H1 (cell line): ENCODE measurements around the gene MRPL19. TPM values are rescaled to one million over a fixed set of nuclear protein-coding genes. Genes with fewer than 3 reads are reported as not detected.

Experiments used
- CTCF ChIA-PET: fragments of 300-600 bp; sonication (Branson Sonifier 250); formaldehyde crosslinking; loops from one replicate; lab custom pipeline; 2021; ENCODE audit not compliant: partially characterized antibody; lab: Charles Lee
- POLR2A ChIA-PET: fragments of 300-600 bp; sonication (Branson Sonifier 250); formaldehyde crosslinking; loops from one replicate; lab custom pipeline; 2021; ENCODE audit warnings: inconsistent platforms; ENCODE audit not compliant: partially characterized antibody; lab: Charles Lee
- DNase-seq, 2 experiments: peaks; one replicate each; pipeline versions ENCODE4 v3.0.0 to v3.0.0-alpha.2; 2010 to 2022; ENCODE audit warnings: low spot score in 2 of 2, low read depth in 1 of 2, mixed read lengths in 1 of 2
- FAIRE-seq: peaks from 2 replicates; lab custom pipeline; 2011; peaks lifted over from hg19 to GRCh38; lab: Jason Lieb, UNC
- H2AFZ ChIP-seq: 2 replicates; pipeline ENCODE4 v1.8.1; 2012; ENCODE audit warnings: low read length, inconsistent platforms
- H2AK5ac ChIP-seq: 2 replicates; pipeline ENCODE4 v1.6.1; 2013; ENCODE audit warnings: low read depth, low read length
- H2BK120ac ChIP-seq: replicated peaks from 2 replicates; pipeline ENCODE3; 2013; ENCODE audit warnings: low read depth, low read length, inconsistent platforms
- H2BK12ac ChIP-seq: 2 replicates; pipeline ENCODE4 v1.6.1; 2013; ENCODE audit warnings: low read depth, low read length
- H2BK15ac ChIP-seq: 2 replicates; pipeline ENCODE4 v1.6.1; 2013; ENCODE audit warnings: low read length
- H2BK20ac ChIP-seq: 2 replicates; pipeline ENCODE4 v1.6.1; 2013; ENCODE audit warnings: low read length
- H2BK5ac ChIP-seq: 2 replicates; pipeline ENCODE4 v1.6.1; 2013; ENCODE audit warnings: low read depth, low read length
- H3K14ac ChIP-seq: 2 replicates; pipeline ENCODE4 v1.6.1; 2013; ENCODE audit warnings: inconsistent platforms; ENCODE audit not compliant: insufficient read length
- H3K18ac ChIP-seq: 2 replicates; pipeline ENCODE4 v1.6.1; 2013; ENCODE audit warnings: low read length; ENCODE audit errors: extremely low read depth
- H3K23ac ChIP-seq: 2 replicates; pipeline ENCODE4 v1.6.1; 2013; ENCODE audit warnings: inconsistent platforms; ENCODE audit not compliant: insufficient read length
- H3K23me2 ChIP-seq: 2 replicates; pipeline ENCODE4 v1.6.1; 2013; ENCODE audit warnings: low read depth, low read length
- H3K27ac ChIP-seq: 2 replicates; pipeline ENCODE4 v1.6.1; 2011; ENCODE audit warnings: low read depth, low read length, inconsistent platforms
- H3K27me3 ChIP-seq, 4 experiments: replicated peaks in 1 of 4; 1 replicate in 1 of 4; 2 replicates in 3 of 4; pipeline versions ENCODE4 v1.6.1 to v1.8.1; 2011 to 2013; ENCODE audit warnings: low read length in 3 of 4, mild to moderate bottlenecking in 3 of 4, inconsistent platforms in 2 of 4, mixed read lengths in 2 of 4, moderate library complexity in 1 of 4; ENCODE audit not compliant: control insufficient read depth in 3 of 4, insufficient read depth in 3 of 4; ENCODE audit errors: extremely low read depth in 1 of 4
- H3K36me3 ChIP-seq, 4 experiments: 2 replicates each; pipeline versions ENCODE4 v1.6.1 to v1.8.1; 2011 to 2013; ENCODE audit warnings: mild to moderate bottlenecking in 4 of 4, low read length in 3 of 4, moderate library complexity in 2 of 4, control low read depth in 1 of 4, inconsistent platforms in 1 of 4; ENCODE audit not compliant: insufficient read depth in 4 of 4, control insufficient read depth in 2 of 4
- H3K4ac ChIP-seq: replicated peaks from 2 replicates; pipeline ENCODE3; 2013; ENCODE audit warnings: low read length, low read depth, mixed read lengths, inconsistent platforms; ENCODE audit not compliant: insufficient read length
- H3K4me1 ChIP-seq, 4 experiments: replicated peaks in 1 of 4; 1 replicate in 1 of 4; 2 replicates in 3 of 4; pipeline versions ENCODE4 v1.6.1 to v1.8.1; 2011 to 2013; ENCODE audit warnings: low read length in 3 of 4, inconsistent platforms in 2 of 4, mixed read lengths in 1 of 4; ENCODE audit not compliant: insufficient read depth in 4 of 4, control insufficient read depth in 3 of 4
- H3K4me2 ChIP-seq, 2 experiments: 2 replicates each; pipeline versions ENCODE4 v1.6.1 to v1.8.1; 2011 to 2013; ENCODE audit warnings: low read depth in 2 of 2, low read length in 2 of 2, control low read depth in 1 of 2, inconsistent platforms in 1 of 2, mild to moderate bottlenecking in 1 of 2; ENCODE audit not compliant: insufficient read depth in 1 of 2
- H3K4me3 ChIP-seq, 4 experiments: fragments of 200-600, 300-600 bp in 1 of 4; sonication (generic), shearing (Covaris generic), sonication (Bioruptor Twin) in 1 of 4; 2 replicates each; pipeline versions ENCODE4 v1.5.1 to v1.8.1; 2011 to 2016; ENCODE audit warnings: low read length in 4 of 4, low read depth in 3 of 4, control low read depth in 2 of 4, inconsistent platforms in 2 of 4, mild to moderate bottlenecking in 2 of 4, mixed read lengths in 1 of 4, moderate library complexity in 1 of 4; ENCODE audit not compliant: insufficient read depth in 2 of 4; ENCODE audit errors: extremely low read depth in 1 of 4
- H3K56ac ChIP-seq: replicated peaks from 2 replicates; pipeline ENCODE3; 2013; ENCODE audit warnings: low read depth, mild to moderate bottlenecking, mixed read lengths, low read length, inconsistent platforms; ENCODE audit not compliant: insufficient read length
- H3K79me1 ChIP-seq: 2 replicates; pipeline ENCODE4 v1.6.1; 2013; ENCODE audit warnings: low read depth, low read length, control low read depth
- H3K79me2 ChIP-seq, 2 experiments: 2 replicates each; pipeline versions ENCODE4 v1.6.1 to v1.8.1; 2012 to 2013; ENCODE audit warnings: low read length in 2 of 2, mild to moderate bottlenecking in 2 of 2, inconsistent platforms in 1 of 2; ENCODE audit not compliant: insufficient read depth in 2 of 2, control insufficient read depth in 1 of 2
- H3K9ac ChIP-seq, 4 experiments: replicated peaks in 1 of 4; 1 replicate in 1 of 4; 2 replicates in 3 of 4; pipeline versions ENCODE4 v1.6.1 to v1.8.1; 2011 to 2013; ENCODE audit warnings: low read depth in 3 of 4, low read length in 3 of 4, control low read depth in 2 of 4, mild to moderate bottlenecking in 2 of 4, moderate library complexity in 2 of 4, inconsistent platforms in 1 of 4; ENCODE audit errors: extremely low read depth in 1 of 4
- H3K9me3 ChIP-seq, 2 experiments: 2 replicates each; pipeline versions ENCODE4 v1.6.1 to v1.8.1; 2012 to 2013; ENCODE audit warnings: mild to moderate bottlenecking in 2 of 2, moderate library complexity in 2 of 2, control low read depth in 1 of 2, inconsistent platforms in 1 of 2, low read depth in 1 of 2, low read length in 1 of 2, mixed read lengths in 1 of 2; ENCODE audit not compliant: insufficient read depth in 2 of 2
- H4K20me1 ChIP-seq, 2 experiments: replicated peaks in 1 of 2; 2 replicates each; pipeline versions ENCODE3 to v1.8.1; 2011 to 2013; ENCODE audit warnings: inconsistent platforms in 2 of 2, low read length in 2 of 2, mild to moderate bottlenecking in 1 of 2; ENCODE audit not compliant: insufficient read depth in 2 of 2, control insufficient read depth in 1 of 2
- H4K5ac ChIP-seq: 2 replicates; pipeline ENCODE4 v1.6.1; 2013; ENCODE audit warnings: low read length, low read depth, mixed read lengths, inconsistent platforms; ENCODE audit not compliant: insufficient read length
- H4K8ac ChIP-seq: 2 replicates; pipeline ENCODE4 v1.8.0; 2013; ENCODE audit warnings: mild to moderate bottlenecking, moderate library complexity, low read length, inconsistent platforms; ENCODE audit not compliant: insufficient read depth; ENCODE audit errors: extremely low read depth
- H4K91ac ChIP-seq: replicated peaks from 2 replicates; pipeline ENCODE3; 2013; ENCODE audit warnings: low read length, mixed read lengths, inconsistent platforms; ENCODE audit not compliant: insufficient read length
- ASH2L ChIP-seq: fragments of 200-600, 300-600 bp; sonication (generic); IDR thresholded peaks from one replicate; pipeline ENCODE4 v1.7.1; 2017; ENCODE audit warnings: low read length
- CBX5 ChIP-seq: fragments of 300-800, 300-1000 bp; sonication (generic); IDR thresholded peaks from 2 replicates; pipeline ENCODE4 v1.7.1; 2016; ENCODE audit warnings: antibody characterized with exemption, low read length, low read depth
- CHD1 ChIP-seq: IDR thresholded peaks from 2 replicates; pipeline ENCODE4 v1.6.1; 2012; ENCODE audit warnings: low read depth, low read length, improper control_type of control experiment
- CREB1 ChIP-seq: IDR thresholded peaks from 2 replicates; pipeline ENCODE4 v1.6.1; 2012; ENCODE audit warnings: inconsistent platforms
- EZH2 ChIP-seq: fragments of 200-600 bp; sonication (generic); IDR thresholded peaks from 2 replicates; pipeline ENCODE4 v1.7.1; 2012; ENCODE audit warnings: low read depth, mild to moderate bottlenecking, moderate library complexity, low read length, inconsistent platforms; ENCODE audit not compliant: severe bottlenecking
- GTF2F1 ChIP-seq: IDR thresholded peaks from 2 replicates; pipeline ENCODE4 v1.6.1; 2012; ENCODE audit warnings: low read depth, low read length, improper control_type of control experiment, borderline replicate concordance
- JUN ChIP-seq: IDR thresholded peaks from 2 replicates; pipeline ENCODE4 v1.6.1; 2011; ENCODE audit warnings: low read depth, mild to moderate bottlenecking, improper control_type of control experiment, low read length
- RAD21 ChIP-seq, 2 experiments: IDR thresholded peaks in 1 of 2; conservative IDR thresholded peaks in 1 of 2; 2 replicates each; pipeline ENCODE4 v1.6.1; 2011; ENCODE audit warnings: low read depth in 2 of 2, low read length in 2 of 2, improper control_type of control experiment in 1 of 2, inconsistent platforms in 1 of 2, mild to moderate bottlenecking in 1 of 2, moderate library complexity in 1 of 2
- ZNF274 ChIP-seq: IDR thresholded peaks from 2 replicates; pipeline ENCODE4 v1.7.0; 2012; ENCODE audit warnings: low read length, borderline replicate concordance; ENCODE audit errors: extremely low read depth
- WGBS, 2 experiments: shearing (Covaris generic) in 1 of 2; methylation state at CpG; one replicate each; pipeline versions ENCODE4 v1.1.6 to v1.1.7; 2013 to 2015; ENCODE audit warnings: low lambda C conversion rate in 2 of 2, mixed read lengths in 2 of 2, inconsistent platforms in 1 of 2, low coverage in 1 of 2, missing lambda C conversion rate in 1 of 2; ENCODE audit not compliant: insufficient replicate concordance in 2 of 2, insufficient coverage in 1 of 2, insufficient read length in 1 of 2; ENCODE audit errors: extremely low coverage in 1 of 2, missing lambda C conversion rate in 1 of 2; 5-methylcytosine and 5-hydroxymethylcytosine counted together
- polyA plus RNA-seq, 7 experiments: library from polyadenylated mRNA; depleted of rRNA in 3 of 7; stranded (reverse) in 5 of 7; unstranded in 2 of 7; fragments of >200 nt in 5 of 7; fragments of 200-250 nt in 2 of 7; gene quantifications; 1 replicate in 5 of 7; 2 replicates in 1 of 7; 4 replicates in 1 of 7; pipeline versions ENCODE4 v1.2.1 to v1.2.3, GENCODE V29; 2011 to 2013; ENCODE audit warnings: missing spikeins in 2 of 7, mixed read lengths in 2 of 7
- total RNA-seq: library from RNA; stranded (reverse); fragmentation: NEBNext Ultra II Directional; extraction: Animal tissue kit (Norgen Biotek cat#: 25700); gene quantifications from 2 replicates; pipeline ENCODE4 v1.2.1, GENCODE V29; 2021
- TF ChIP-seq, protein P1 (sequence below), 3 experiments: IDR thresholded peaks; 1 replicate in 2 of 3; 2 replicates in 1 of 3; pipeline versions ENCODE4 v1.5.1 to v1.6.1; 2011; ENCODE audit warnings: low read length in 3 of 3, mild to moderate bottlenecking in 3 of 3, inconsistent platforms in 2 of 3, low read depth in 1 of 3, moderate library complexity in 1 of 3; ENCODE audit not compliant: insufficient read depth in 1 of 3; ENCODE audit errors: control extremely low read depth in 1 of 3

Gene MRPL19
- total and polyA plus RNA-seq, 2 of the 8 experiments (the other 6 are each of a cell fraction or from before 2014, with no cell fraction given): 18.1 to 75.2 TPM

DNA sequence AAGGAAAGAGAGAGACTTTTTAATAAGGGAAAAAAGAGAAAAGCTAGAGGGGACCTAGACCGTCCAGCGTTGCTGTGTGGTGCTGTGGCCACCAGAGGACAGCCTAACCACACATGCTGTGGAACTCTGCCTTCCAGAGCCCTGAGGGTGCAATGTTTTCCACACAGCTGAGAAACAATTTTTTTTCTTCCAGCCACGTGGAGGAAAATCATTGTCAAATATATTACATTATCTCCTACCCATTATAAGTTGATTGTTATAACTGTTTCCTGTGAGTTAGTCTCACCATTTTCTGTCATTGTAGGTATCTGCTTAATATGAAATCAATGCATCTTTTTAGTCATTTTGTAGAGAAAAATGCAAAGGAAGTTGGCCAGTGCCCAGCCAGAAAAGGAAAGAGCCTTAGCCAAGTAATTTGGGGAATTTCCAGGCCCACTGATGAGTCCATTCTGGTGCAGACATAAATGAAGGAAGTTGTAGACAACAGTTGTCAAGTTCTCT lies 5.9 kb upstream of the MRPL19 start:
- CTCF ChIA-PET: interaction anchor here (0.5 to 3.2 kb wide), 22 partner anchors 10 to 399 kb away, joined by 3 to 31 read pairs (median 4); no protein-coding TSS in a partner anchor
- Histone ChIP-seq H3K79me2 (no peaks in the 10 kb centered on the region), H4K91ac (no peak overlapping the region), H3K23me2 (no peaks in the 10 kb centered on the region), H3K36me3 (no peaks in the 10 kb centered on the region), H4K5ac (no peak overlapping the region), H2BK15ac (no peak overlapping the region), H3K4me1 (no peaks in the 10 kb centered on the region), H3K4ac (no peak overlapping the region), H3K27ac (no peak overlapping the region), H2BK120ac (no peak overlapping the region)
- peak in 1 of 2 experiments; percentile 72 for DNase-seq
- no peak for TF ChIP-seq ZNF274
- no peak for TF ChIP-seq JUN
- peak; percentile 91 to 92 for TF ChIP-seq RAD21 (IDR thresholded peaks at IDR 0.05 in 1 of 2, conservative IDR thresholded peaks at IDR 0.05 in 1 of 2; ENCODE audit: low read depth in 2 of 2, low read length in 2 of 2)
- TF ChIP-seq CBX5: no peak
- TF ChIP-seq ASH2L: no peak
- TF ChIP-seq CHD1: no peak
- TF ChIP-seq GTF2F1: no peak
- TF ChIP-seq CREB1: peak; percentile 41; the same call in 1 of the 2 replicates
- TF ChIP-seq, protein P1, sequence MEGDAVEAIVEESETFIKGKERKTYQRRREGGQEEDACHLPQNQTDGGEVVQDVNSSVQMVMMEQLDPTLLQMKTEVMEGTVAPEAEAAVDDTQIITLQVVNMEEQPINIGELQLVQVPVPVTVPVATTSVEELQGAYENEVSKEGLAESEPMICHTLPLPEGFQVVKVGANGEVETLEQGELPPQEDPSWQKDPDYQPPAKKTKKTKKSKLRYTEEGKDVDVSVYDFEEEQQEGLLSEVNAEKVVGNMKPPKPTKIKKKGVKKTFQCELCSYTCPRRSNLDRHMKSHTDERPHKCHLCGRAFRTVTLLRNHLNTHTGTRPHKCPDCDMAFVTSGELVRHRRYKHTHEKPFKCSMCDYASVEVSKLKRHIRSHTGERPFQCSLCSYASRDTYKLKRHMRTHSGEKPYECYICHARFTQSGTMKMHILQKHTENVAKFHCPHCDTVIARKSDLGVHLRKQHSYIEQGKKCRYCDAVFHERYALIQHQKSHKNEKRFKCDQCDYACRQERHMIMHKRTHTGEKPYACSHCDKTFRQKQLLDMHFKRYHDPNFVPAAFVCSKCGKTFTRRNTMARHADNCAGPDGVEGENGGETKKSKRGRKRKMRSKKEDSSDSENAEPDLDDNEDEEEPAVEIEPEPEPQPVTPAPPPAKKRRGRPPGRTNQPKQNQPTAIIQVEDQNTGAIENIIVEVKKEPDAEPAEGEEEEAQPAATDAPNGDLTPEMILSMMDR (IDR thresholded peaks at IDR 0.05; ENCODE audit: control extremely low read depth in 1 of 3, insufficient read depth in 1 of 3, low read depth in 1 of 3, low read length in 3 of 3): peak; percentile 90 to 98 (median 97)
- TF ChIP-seq EZH2: no peak
- TF ChIP-seq, all 59 proteins: peak for 3
- H2BK12ac ChIP-seq: no peak overlapping the region
- no peak overlapping the region for H3K56ac ChIP-seq
- H2AK5ac ChIP-seq: no peak overlapping the region
- peaks cover 0 to 2% (median 0%) of the 10 kb centered on the region in 4 experiments; a peak in 1 of 7 replicates for H3K27me3 ChIP-seq
- H3K23ac ChIP-seq: no peak overlapping the region
- H3K18ac ChIP-seq: no peak overlapping the region
- no peaks in the 10 kb centered on the region for H4K20me1 ChIP-seq
- no peak overlapping the region for H4K8ac ChIP-seq
- no peak overlapping the region for H2BK20ac ChIP-seq
- H3K79me1 ChIP-seq: no peaks in the 10 kb centered on the region
- H2AFZ ChIP-seq: 0 out of 2 replicates have a peak overlapping the region, but pooled peaks have one; percentile 82
- H3K9me3 ChIP-seq: 0 out of 4 replicates have a peak, but pooled peaks cover 0 to 2% of the 10 kb centered on the region in 2 experiments
- no peak overlapping the region for H3K9ac ChIP-seq
- H3K14ac ChIP-seq: no peak overlapping the region
- H3K4me2 ChIP-seq: no peak overlapping the region
- H2BK5ac ChIP-seq: no peak overlapping the region
- POLR2A ChIA-PET: interaction anchor here (0.9 to 1.6 kb wide), 3 partner anchors 8 to 36 kb away, joined by 3 to 4 read pairs (median 4); no protein-coding TSS in a partner anchor
- H3K4me3 ChIP-seq: no peak overlapping the region
- peak; percentile 70 for FAIRE-seq
- WGBS, 2 experiments: 4% methylated on average over 3 of the region's 3 CpGs; no CpG with 5 or more reads in 1 of the 2 experiments
